Retinal pigment epithelial cell (primary cell): ENCODE data around the gene DPY19L3.

Experiments used
- DNase-seq: peaks from one replicate; pipeline ENCODE4 v3.0.0-alpha.2; 2010; ENCODE audit warnings: low read depth
- H3K4me3 ChIP-seq: 2 replicates; pipeline ENCODE4 v1.5.1; 2011; ENCODE audit warnings: mild to moderate bottlenecking, low read length, control low read depth, moderate library complexity
- TF ChIP-seq, protein P1 (sequence below): conservative IDR thresholded peaks from 2 replicates; pipeline ENCODE4 v1.5.1; 2011; ENCODE audit warnings: low read depth, low read length, control low read depth, inconsistent platforms

DPY19L3 gene

DNA sequence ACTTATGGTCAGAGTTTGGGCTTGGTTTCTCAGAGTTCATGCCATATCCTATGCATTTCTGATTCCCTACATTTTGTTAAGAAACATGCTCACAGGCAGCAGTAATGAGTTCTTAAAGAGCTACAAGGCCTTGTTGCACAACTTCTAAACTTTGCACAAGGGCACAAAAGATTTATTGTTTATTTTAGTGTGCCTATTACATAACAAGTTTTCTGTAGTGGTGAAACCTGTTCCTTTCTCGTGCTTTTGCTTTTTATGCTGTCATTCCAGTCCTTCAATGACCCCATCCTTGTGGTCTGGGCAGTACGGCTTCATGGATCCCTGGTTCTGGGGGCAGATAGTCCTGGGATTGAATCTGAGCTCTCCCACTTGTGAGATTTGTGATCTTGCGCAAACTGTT is 42.4 kb upstream of the DPY19L3 start:
- TF ChIP-seq, protein P1, sequence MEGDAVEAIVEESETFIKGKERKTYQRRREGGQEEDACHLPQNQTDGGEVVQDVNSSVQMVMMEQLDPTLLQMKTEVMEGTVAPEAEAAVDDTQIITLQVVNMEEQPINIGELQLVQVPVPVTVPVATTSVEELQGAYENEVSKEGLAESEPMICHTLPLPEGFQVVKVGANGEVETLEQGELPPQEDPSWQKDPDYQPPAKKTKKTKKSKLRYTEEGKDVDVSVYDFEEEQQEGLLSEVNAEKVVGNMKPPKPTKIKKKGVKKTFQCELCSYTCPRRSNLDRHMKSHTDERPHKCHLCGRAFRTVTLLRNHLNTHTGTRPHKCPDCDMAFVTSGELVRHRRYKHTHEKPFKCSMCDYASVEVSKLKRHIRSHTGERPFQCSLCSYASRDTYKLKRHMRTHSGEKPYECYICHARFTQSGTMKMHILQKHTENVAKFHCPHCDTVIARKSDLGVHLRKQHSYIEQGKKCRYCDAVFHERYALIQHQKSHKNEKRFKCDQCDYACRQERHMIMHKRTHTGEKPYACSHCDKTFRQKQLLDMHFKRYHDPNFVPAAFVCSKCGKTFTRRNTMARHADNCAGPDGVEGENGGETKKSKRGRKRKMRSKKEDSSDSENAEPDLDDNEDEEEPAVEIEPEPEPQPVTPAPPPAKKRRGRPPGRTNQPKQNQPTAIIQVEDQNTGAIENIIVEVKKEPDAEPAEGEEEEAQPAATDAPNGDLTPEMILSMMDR: no peak
- DNase-seq: no peak
- no peak overlapping the region for H3K4me3 ChIP-seq

GRCh38 chr19:32363632-32364031 is 41.9 kb upstream of the DPY19L3 start:
- no peak for DNase-seq
- TF ChIP-seq, protein P1: no peak
- no peak overlapping the region for H3K4me3 ChIP-seq

DNA sequence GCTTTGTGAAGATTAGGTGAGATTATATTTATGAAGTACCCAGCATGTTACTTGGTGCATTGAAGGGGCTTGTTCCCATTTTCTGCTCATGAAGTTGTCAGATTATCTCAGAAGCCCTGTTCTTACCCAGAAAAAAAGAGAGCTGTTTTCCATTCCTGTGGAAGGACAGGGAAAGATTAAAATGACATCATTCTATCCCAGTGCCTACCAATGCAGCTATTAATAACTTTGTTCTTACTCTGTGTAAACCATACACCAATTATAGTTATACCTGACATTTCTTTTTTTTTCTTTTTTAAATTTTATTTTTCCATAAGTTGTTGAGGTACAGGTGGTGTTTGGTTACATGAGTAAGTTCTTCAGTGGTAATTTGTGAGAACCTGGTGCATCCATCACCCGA is 41.5 kb upstream of the DPY19L3 start:
- DNase-seq: no peak
- H3K4me3 ChIP-seq: no peak overlapping the region
- TF ChIP-seq, protein P1: no peak

DNA sequence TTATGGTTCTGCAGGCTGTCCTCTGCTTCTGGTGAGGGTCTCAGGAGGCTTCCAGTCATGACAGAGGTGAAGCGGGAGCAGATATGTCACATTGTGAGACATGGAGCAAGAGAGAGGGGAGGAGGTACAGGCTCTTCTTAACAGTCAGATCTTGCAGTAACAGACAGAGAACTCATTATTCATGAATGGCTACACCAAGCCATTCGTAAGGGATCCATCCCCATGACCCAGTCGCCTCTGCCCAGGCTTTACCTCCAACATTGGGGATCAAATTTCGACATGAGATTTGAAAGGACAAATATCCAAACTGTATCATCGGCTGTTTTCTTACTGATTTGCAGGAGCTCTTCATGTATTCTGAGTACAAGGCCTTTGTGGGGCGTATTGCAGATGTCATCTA is 38.5 kb upstream of the DPY19L3 start:
- no peak for DNase-seq
- H3K4me3 ChIP-seq: no peak overlapping the region
- TF ChIP-seq, protein P1: no peak

DNA sequence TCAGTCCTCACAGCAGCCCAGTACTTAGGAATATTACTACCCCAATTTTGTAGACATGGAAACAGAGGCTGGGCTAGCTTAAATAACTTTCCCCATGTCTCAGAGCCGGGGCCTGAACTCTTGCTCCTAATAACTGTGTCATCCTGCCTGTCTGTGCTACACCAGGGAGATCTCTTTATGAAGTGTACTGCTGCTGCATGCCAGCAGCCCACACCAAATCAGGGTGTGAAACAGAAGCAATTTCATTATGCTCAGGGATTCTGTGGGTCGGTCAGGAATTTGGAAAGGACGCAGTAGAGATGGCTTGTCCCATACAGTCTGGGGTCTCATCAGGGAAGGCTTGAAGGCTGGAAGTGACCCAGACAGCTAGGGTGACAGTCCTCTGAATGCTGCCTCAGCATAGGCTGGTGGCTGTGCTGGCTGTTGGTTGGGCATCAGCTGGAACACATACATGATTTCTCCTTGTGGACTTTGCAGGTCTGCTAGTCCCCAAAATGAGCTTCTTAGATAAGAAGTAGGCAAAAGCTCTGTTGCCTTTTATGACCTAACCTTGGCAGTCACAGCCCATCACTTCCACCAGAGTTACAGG is 37.5 kb upstream of the DPY19L3 start:
- TF ChIP-seq, protein P1: no peak
- H3K4me3 ChIP-seq: no peak overlapping the region
- no peak for DNase-seq

DNA sequence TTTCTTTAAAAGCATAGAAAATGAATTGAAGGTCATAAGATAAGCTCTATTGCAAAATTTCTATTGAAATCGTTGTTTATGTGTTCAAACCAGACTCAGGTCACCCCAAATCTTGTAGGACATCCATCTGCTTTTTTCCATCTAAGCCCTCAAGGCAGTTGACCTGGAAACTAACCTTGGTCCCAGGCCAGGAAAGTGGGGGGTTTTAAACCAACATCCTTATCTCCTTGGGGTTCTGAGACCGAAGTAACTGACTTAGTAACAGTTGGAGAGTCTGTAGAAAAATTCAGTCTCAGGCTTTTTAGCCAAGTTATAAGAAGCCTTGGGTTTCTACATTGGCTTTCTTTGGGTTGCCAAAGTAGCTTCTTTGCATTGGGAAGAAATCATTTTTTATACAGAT is 36.8 kb upstream of the DPY19L3 start:
- TF ChIP-seq, protein P1: no peak
- H3K4me3 ChIP-seq: no peak overlapping the region
- no peak for DNase-seq

- DNase-seq: peak; percentile 59
- no peak overlapping the region for H3K4me3 ChIP-seq
- TF ChIP-seq, protein P1: no peak
Measured at GRCh38 chr19:32372726-32373517, 32.6 kb upstream of the DPY19L3 start.
